ENCODE results near the gene PCGF2.

The PCGF2 gene

GRCh38 chr17:38751144-38751807 lies 3.1 kb upstream of the PCGF2 start:
- DNase-seq: no peak

- DNase-seq: no peak
Observed at GRCh38 chr17:38750312-38751121, 2.4 kb upstream of the PCGF2 start.

- DNase-seq: no peak
Observed at GRCh38 chr17:38750044-38750311, 1.8 kb upstream of the PCGF2 start.

DNA sequence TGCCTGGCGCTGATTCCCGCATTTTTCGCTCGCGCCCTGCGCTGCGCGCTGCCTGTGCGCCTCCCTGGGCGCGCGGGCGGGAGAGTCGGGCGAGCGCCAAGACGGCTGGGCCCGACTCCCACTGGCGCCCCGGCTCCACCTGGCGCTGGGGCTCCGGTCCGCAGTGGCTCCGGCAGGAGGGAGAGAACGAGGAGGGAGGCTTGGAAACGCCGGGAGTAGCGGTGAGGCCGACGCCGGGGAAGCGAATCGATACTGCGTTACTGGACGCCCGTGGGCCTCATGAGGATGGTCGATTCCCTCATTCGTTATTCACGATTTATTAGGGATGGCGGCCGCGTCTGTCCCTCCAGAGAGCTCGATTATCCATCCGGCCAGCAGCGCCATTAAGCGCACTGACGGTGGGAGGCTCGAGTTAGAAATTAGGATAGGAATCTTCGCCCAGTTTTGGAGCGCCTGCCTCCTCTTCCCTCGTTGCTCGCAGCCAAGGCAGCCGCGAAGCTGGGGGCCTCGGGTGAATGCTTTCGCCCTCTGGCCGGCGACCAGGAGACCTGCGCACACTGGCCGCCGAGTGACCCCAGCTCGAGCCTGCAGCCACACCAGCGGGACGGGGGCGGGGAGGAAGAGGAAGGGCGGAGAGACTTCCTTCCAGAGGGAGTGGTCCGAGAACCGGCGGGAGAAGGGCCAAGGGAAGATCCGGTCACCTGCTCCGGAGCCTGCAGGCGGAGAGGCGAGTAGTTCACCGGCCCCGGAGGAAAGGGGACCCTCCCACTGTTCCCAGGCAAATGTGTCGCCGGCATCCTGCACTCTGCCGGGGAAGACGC lies 1.3 kb upstream of the PCGF2 start:
- peak; percentile 56 for DNase-seq

DNA sequence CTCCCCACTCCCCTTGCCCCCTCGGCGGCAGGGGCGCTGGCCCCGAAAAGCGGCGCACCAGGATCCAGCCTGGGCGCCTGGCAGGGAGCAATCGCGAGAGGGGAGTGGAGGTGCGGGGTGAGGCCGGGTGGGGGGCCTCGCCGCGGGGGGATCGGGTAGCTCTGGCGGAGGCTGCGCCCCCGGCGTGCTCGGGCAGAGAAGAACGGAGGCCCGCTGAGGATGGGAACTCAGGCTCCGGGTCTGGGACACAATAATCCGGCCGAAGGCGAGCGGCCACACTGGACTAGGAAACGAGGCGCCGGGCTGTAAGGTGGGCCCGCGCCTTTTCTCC lies 721 bp upstream of the PCGF2 start:
- DNase-seq: no peak

- no peak for DNase-seq
Observed at GRCh38 chr17:38747463-38748148, 530 bp downstream of the PCGF2 start.

DNA sequence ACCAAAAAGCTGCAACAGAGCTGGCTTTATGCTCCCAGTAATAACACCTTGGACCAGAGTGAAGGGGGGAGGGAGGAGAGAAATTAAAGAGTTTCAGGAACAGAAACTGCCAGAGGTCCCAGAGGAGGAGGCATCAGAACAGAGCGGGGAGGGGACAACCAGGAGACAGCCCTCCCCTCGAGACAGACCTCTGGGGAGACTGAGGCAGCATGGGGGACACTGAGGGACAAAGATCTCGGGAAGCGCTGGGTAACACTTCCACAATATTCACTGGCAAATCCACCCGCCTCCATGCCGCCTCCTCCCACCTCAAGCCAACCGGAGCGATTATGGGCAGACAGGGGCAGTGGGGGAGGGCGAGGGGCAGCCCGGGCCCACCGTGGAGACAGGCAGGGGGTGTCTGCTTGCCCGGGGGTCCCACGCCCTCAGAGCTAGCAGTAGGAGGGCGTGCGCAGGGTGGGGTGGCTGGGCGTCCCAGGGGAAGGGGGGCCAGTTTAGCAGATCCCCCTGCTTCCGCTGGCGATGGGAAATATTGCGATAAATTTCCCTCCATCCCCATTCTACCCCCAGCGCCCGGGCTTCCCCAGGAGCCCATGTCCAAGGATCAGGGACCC lies 1.2 kb downstream of the PCGF2 start:
- DNase-seq: no peak

DNA sequence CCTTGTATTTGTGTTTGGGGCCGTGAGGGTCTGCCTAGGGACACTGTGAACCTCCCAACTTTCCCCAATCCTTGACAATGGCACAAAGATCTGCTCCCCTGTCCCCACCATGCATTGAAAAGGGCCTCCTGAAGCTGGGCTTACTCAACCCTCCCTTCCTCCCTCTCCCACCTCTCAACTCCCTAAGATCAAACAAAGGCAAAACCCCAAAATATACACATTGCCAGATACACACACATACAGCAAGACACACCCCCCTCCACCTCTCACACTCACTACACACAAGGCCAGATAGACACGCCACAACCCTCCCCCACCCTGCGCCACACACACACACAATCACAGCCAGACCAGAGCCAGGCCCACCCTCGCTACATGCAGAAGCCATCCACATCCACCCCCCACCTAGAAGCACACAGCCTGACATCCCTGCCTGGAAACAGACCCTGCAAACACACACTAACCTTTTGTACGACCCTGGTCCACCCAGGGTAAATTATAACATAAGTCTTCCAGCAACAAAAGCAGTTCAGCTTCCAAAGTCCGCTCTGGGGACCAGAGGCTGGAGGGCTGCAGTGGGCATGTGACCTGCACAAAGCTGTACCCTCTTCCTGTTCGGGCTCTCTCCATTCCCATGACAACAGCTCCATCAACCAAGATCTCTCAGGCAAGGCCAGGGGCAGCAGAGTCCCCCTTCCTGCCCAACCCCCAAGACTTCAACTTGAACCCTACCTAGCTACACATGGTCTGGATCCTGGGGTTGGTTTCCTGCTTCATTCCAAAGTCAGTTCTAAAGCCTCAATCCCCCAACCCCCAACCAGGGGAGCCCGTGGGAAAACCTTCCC lies 1.9 kb downstream of the PCGF2 start:
- DNase-seq: no peak

DNA sequence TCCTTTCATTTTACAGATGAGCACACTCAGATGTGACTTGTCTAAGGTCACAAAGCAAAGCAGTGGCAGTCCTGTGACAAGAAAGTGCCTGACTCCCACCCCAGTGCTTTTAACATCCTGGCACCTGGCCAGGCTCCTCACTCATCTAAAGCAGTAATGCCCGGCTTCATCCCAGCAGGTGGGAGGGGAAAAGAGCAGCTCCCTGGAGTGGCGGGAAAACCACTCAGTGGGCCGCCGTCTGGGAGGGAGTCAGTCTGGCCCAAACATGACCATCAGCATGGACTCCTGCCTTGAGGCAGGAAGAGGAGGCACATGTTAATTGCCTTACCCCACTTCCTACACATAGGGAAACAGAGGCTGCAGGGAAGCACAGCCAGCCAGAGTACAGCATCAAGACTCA lies 2.6 kb downstream of the PCGF2 start:
- no peak for DNase-seq

DNA sequence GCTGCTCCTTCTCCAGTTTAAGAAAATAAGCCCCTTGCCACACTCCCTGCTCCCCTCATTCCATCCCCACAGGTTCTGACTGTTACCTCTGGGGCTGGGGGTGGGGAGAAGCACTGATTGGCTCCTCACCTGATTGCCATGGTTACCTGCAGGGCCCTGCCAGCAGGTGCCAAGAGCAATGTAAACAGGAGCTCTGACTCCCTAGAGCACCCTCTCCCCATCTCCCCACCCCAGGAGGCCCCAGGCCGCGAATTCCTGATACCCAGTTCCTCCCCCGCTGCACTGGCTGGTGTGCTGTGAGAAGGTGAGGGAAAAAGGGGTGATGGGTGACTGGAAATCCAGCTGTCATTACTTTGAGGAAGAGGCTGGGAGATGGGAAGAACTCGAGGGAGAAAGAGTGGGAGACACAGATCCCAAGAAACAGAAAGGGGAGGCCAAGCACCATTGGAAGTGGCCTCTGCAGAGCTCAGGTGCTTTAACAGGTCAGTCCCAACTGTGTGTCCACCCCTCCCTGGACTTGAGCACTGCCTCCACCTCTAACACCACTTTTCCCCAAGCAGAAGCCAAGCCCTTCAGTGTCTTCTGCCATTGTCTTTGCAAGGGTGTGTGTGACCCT lies 4.5 kb downstream of the PCGF2 start:
- DNase-seq: no peak

GRCh38 chr17:38742411-38743308 lies 5.5 kb downstream of the PCGF2 start:
- DNase-seq: peak; percentile 93

GRCh38 chr17:38741921-38742410 lies 6.2 kb downstream of the PCGF2 start:
- DNase-seq: no peak

- DNase-seq: no peak
Observed at GRCh38 chr17:38741461-38741860, 6.7 kb downstream of the PCGF2 start.

- no peak for DNase-seq
Observed at GRCh38 chr17:38740806-38741205, 7.3 kb downstream of the PCGF2 start.

- no peak for DNase-seq
Observed at GRCh38 chr17:38740044-38740443, 8.1 kb downstream of the PCGF2 start.

GRCh38 chr17:38739305-38739704 lies 8.8 kb downstream of the PCGF2 start:
- no peak for DNase-seq

DNA sequence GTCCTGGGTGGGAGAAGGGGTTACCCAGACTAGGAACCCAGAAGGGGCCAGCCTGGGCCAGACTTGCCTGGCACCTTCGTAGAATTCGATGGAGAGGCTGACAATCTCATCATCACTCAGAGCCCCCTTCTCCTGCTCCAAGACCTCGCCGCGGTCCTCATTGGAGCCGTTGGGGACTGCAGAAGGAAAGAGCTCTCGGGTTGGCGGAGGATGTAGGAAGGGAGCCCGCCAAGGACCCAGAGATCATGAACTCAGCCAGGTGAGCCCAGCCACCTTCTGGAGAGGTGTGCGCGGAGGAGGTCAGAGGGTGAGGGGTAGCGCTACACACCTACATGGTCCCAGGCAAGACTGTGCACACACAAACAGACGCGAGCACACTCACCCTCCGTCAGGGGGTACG lies 9.4 kb downstream of the PCGF2 start:
- DNase-seq: no peak

- DNase-seq: no peak
Observed at GRCh38 chr17:38738007-38738662, 10.0 kb downstream of the PCGF2 start.

GRCh38 chr17:38735161-38735997 lies 12.8 kb downstream of the PCGF2 start:
- peak; percentile 42 for DNase-seq
